ENCODE data around the gene PLA2G4A. TPM values are rescaled to one million over a fixed set of nuclear protein-coding genes. Genes with fewer than 3 reads are reported as not detected.

The PLA2G4A gene
- total RNA-seq, 4 donors from 2014 or later = 3.0 to 4.6 (median 4.1) TPM

- H3K27ac ChIP-seq (replicated peaks in 1 of 4) = no peak overlapping the region
- WGBS = 87% methylated on average over 4 of the region's 4 CpGs
- H3K9me3 ChIP-seq = no peaks in the 10 kb centered on the region
- DNase-seq (ENCODE audit: extremely low spot score) = no peak
- no peaks in the 10 kb centered on the region for H3K36me3 ChIP-seq
- intact Hi-C loops (cut with DNase I) = no loop called here
- H3K27me3 ChIP-seq = no peaks in the 10 kb centered on the region
- no peaks in the 10 kb centered on the region for H3K4me1 ChIP-seq
- TF ChIP-seq EP300 (IDR thresholded peaks at IDR 0.05) (no peak), CTCF (IDR thresholded peaks at IDR 0.05) (no peak), POLR2AphosphoS5 (IDR thresholded peaks at IDR 0.05) (no peak), POLR2A (IDR thresholded peaks at IDR 0.05; ENCODE audit: low read depth) (no peak)
- no peak overlapping the region for H3K4me3 ChIP-seq
These were observed 21.6 kb upstream of the PLA2G4A start for GRCh38 chr1:186807163-186807562.

GRCh38 chr1:186811892-186812291 lies 16.9 kb upstream of the PLA2G4A start:
- TF ChIP-seq CTCF (IDR thresholded peaks at IDR 0.05) (no peak), POLR2A (IDR thresholded peaks at IDR 0.05; ENCODE audit: low read depth) (no peak), EP300 (IDR thresholded peaks at IDR 0.05) (no peak), POLR2AphosphoS5 (IDR thresholded peaks at IDR 0.05) (no peak)
- intact Hi-C loops (cut with DNase I) = no loop called here
- Histone ChIP-seq H3K27ac (replicated peaks in 1 of 4) (no peak overlapping the region), H3K4me1 (no peaks in the 10 kb centered on the region), H3K4me3 (no peak overlapping the region), H3K9me3 (no peaks in the 10 kb centered on the region), H3K36me3 (no peaks in the 10 kb centered on the region), H3K27me3 (no peaks in the 10 kb centered on the region)
- WGBS = 87% methylated on average over 1 of the region's 1 CpG
- no peak for DNase-seq (ENCODE audit: extremely low spot score)

- H3K4me3 ChIP-seq = no peak overlapping the region
- no peak for DNase-seq (ENCODE audit: extremely low spot score)
- intact Hi-C loops (cut with DNase I) = no loop called here
- WGBS = 54% methylated on average over 4 of the region's 4 CpGs
- no peaks in the 10 kb centered on the region for H3K27me3 ChIP-seq
- no peaks in the 10 kb centered on the region for H3K36me3 ChIP-seq
- no peaks in the 10 kb centered on the region for H3K4me1 ChIP-seq
- no peaks in the 10 kb centered on the region for H3K9me3 ChIP-seq
- TF ChIP-seq POLR2AphosphoS5 (IDR thresholded peaks at IDR 0.05) (no peak), CTCF (IDR thresholded peaks at IDR 0.05) (no peak), POLR2A (IDR thresholded peaks at IDR 0.05; ENCODE audit: low read depth) (no peak), EP300 (IDR thresholded peaks at IDR 0.05) (no peak)
- no peak overlapping the region for H3K27ac ChIP-seq (replicated peaks in 1 of 4)
These were observed 16.2 kb upstream of the PLA2G4A start for GRCh38 chr1:186812570-186812969.

- Histone ChIP-seq H3K36me3 (no peaks in the 10 kb centered on the region), H3K4me3 (no peak overlapping the region), H3K27ac (replicated peaks in 1 of 4) (no peak overlapping the region), H3K27me3 (no peaks in the 10 kb centered on the region), H3K4me1 (no peaks in the 10 kb centered on the region), H3K9me3 (no peaks in the 10 kb centered on the region)
- no peak for DNase-seq (ENCODE audit: extremely low spot score)
- 71% methylated on average over 2 of the region's 2 CpGs for WGBS
- intact Hi-C loops (cut with DNase I) = no loop called here
- TF ChIP-seq CTCF (IDR thresholded peaks at IDR 0.05) (no peak), EP300 (IDR thresholded peaks at IDR 0.05) (no peak), POLR2A (IDR thresholded peaks at IDR 0.05; ENCODE audit: low read depth) (no peak), POLR2AphosphoS5 (IDR thresholded peaks at IDR 0.05) (no peak)
These were observed 15.3 kb upstream of the PLA2G4A start for GRCh38 chr1:186813420-186813819.

- TF ChIP-seq POLR2A (IDR thresholded peaks at IDR 0.05; ENCODE audit: low read depth) (no peak), POLR2AphosphoS5 (IDR thresholded peaks at IDR 0.05) (no peak), CTCF (IDR thresholded peaks at IDR 0.05) (no peak), EP300 (IDR thresholded peaks at IDR 0.05) (no peak)
- intact Hi-C loops (cut with DNase I) = no loop called here
- no peaks in the 10 kb centered on the region for H3K36me3 ChIP-seq
- no peak overlapping the region for H3K27ac ChIP-seq (replicated peaks in 1 of 4)
- H3K4me1 ChIP-seq = no peaks in the 10 kb centered on the region
- no peak for DNase-seq (ENCODE audit: extremely low spot score)
- H3K4me3 ChIP-seq = no peak overlapping the region
- H3K27me3 ChIP-seq = no peaks in the 10 kb centered on the region
- no peaks in the 10 kb centered on the region for H3K9me3 ChIP-seq
- whole genome bisulfite sequencing = 66% methylated on average over 3 of the region's 3 CpGs
These were observed 9.6 kb upstream of the PLA2G4A start for GRCh38 chr1:186819126-186819525.
